Measurements from ENCODE around the gene PGM1. TPM values are rescaled to one million over a fixed set of nuclear protein-coding genes. Genes with fewer than 3 reads are reported as not detected.

The PGM1 gene
- total and polyA plus RNA-seq, 9 of the 15 experiments (the other 6 are each of a cell fraction or from before 2014, with no cell fraction given) = 0.03 to 0.31 (median 0.09) TPM; not detected in 5

- Histone ChIP-seq H4K20me1 (replicated peaks; ENCODE audit: control insufficient read depth, insufficient read depth, low read length) (no peaks in the 10 kb centered on the region), H3K9me1 (ENCODE audit: control insufficient read depth, insufficient read depth, low read length) (no peaks in the 10 kb centered on the region), H3K27ac (ENCODE audit: extremely low read depth, low read depth, low read length) (no peak overlapping the region), H3K9me3 (replicated peaks; ENCODE audit: control insufficient read depth, insufficient read depth, low read depth, low read length) (no peaks in the 10 kb centered on the region), H3K36me3 (ENCODE audit: control insufficient read depth, insufficient read depth, low read length) (no peaks in the 10 kb centered on the region), H2AFZ (ENCODE audit: low read depth, low read length) (no peak overlapping the region), H3K4me1 (replicated peaks in 1 of 2; ENCODE audit: control insufficient read depth in 2 of 2, insufficient read depth in 2 of 2, low read length in 2 of 2) (no peaks in the 10 kb centered on the region), H3K4me2 (ENCODE audit: insufficient read depth, low read length) (no peak overlapping the region), H3K79me2 (ENCODE audit: control insufficient read depth, insufficient read depth, low read length) (no peaks in the 10 kb centered on the region), H3K27me3 (ENCODE audit: control insufficient read depth in 2 of 2, insufficient read depth in 2 of 2, low read length in 2 of 2) (no peaks in the 10 kb centered on the region), H3K4me3 (no peak overlapping the region), H3K9ac (ENCODE audit: insufficient read depth in 1 of 2, low read depth in 2 of 2, low read length in 2 of 2) (no peak overlapping the region)
- in situ Hi-C loops (cut with MboI) (no loop called here), intact Hi-C loops (cut with micrococcal nuclease) (no loop called here)
- CTCF ChIA-PET (ENCODE audit: low intra/inter-chr PET ratio) = no interaction called here
- TF ChIP-seq ZBTB33 (CRISPR knock-in tag; IDR thresholded peaks at IDR 0.05) (peak; percentile 52; the same call in 1 of the 2 replicates), CSDE1 (IDR thresholded peaks at IDR 0.05) (no peak)
- FAIRE-seq = no peak
- DNase-seq (ENCODE audit: extremely low read depth in 1 of 4, low spot score in 3 of 4) = no peak
- WGBS (ENCODE audit: insufficient coverage, low coverage, missing lambda C conversion rate) = 62% methylated on average over 13 of the region's 13 CpGs
- no peak for ATAC-seq
- POLR2A ChIA-PET = no interaction called here
- no TSS peak for BruUV-seq (replicated peaks)
Measured at GRCh38 chr1:63548877-63549276, 44.3 kb upstream of the PGM1 start.

GRCh38 chr1:63555480-63555879 is 37.7 kb upstream of the PGM1 start:
- ChIA-PET POLR2A (no interaction called here), CTCF (ENCODE audit: low intra/inter-chr PET ratio) (no interaction called here)
- H3K27me3 ChIP-seq (ENCODE audit: control insufficient read depth in 2 of 2, insufficient read depth in 2 of 2, low read length in 2 of 2) = no peaks in the 10 kb centered on the region
- intact Hi-C loops (cut with micrococcal nuclease) (no loop called here), in situ Hi-C loops (cut with MboI) (no loop called here)
- FAIRE-seq (no peak), ATAC-seq (no peak), DNase-seq (ENCODE audit: extremely low read depth in 1 of 4, low spot score in 3 of 4) (no peak)
- H3K27ac ChIP-seq (ENCODE audit: extremely low read depth, low read depth, low read length) = no peak overlapping the region
- TF ChIP-seq TRIM25 (IDR thresholded peaks at IDR 0.05; ENCODE audit: borderline replicate concordance) = no peak
- H3K9me1 ChIP-seq (ENCODE audit: control insufficient read depth, insufficient read depth, low read length) = no peaks in the 10 kb centered on the region
- no TSS peak for BruUV-seq (replicated peaks)
- H3K4me3 ChIP-seq = no peak overlapping the region
- no peaks in the 10 kb centered on the region for H4K20me1 ChIP-seq (replicated peaks; ENCODE audit: control insufficient read depth, insufficient read depth, low read length)
- H2AFZ ChIP-seq (ENCODE audit: low read depth, low read length) = no peak overlapping the region
- H3K36me3 ChIP-seq (ENCODE audit: control insufficient read depth, insufficient read depth, low read length) = no peaks in the 10 kb centered on the region
- no peaks in the 10 kb centered on the region for H3K4me1 ChIP-seq (replicated peaks in 1 of 2; ENCODE audit: control insufficient read depth in 2 of 2, insufficient read depth in 2 of 2, low read length in 2 of 2)
- no peak overlapping the region for H3K9ac ChIP-seq (ENCODE audit: insufficient read depth in 1 of 2, low read depth in 2 of 2, low read length in 2 of 2)
- no peaks in the 10 kb centered on the region for H3K9me3 ChIP-seq (replicated peaks; ENCODE audit: control insufficient read depth, insufficient read depth, low read depth, low read length)
- no peaks in the 10 kb centered on the region for H3K79me2 ChIP-seq (ENCODE audit: control insufficient read depth, insufficient read depth, low read length)
- no peak overlapping the region for H3K4me2 ChIP-seq (ENCODE audit: insufficient read depth, low read length)

Data from K562 (cell line).